Lung (tissue), 12 donors: ENCODE data around the gene COMMD8. TPM values are rescaled to one million over a fixed set of nuclear protein-coding genes. Genes with fewer than 3 reads are reported as not detected.
"Not testable (repeated sequence)": the region's sequence is repeated elsewhere in the genome, so short reads cannot be mapped to it uniquely, and the experiment has no call there.

Experiments used
- ATAC-seq: fragments of 200-7000 bp; cut with Tn5 transposase; one replicate; pipeline ENCODE4 v1.9.1; 2020; ENCODE audit warnings: moderate number of reproducible peaks; ENCODE audit not compliant: insufficient read depth, low FRiP score
- DNase-seq, 3 donors: peaks; one replicate each; pipeline ENCODE4 v3.0.0-alpha.2; 2013 to 2017
- H3K27ac ChIP-seq, 2 donors: one replicate each; pipeline ENCODE4 v1.5.1; 2013; ENCODE audit warnings: mild to moderate bottlenecking in 2 of 2, moderate library complexity in 2 of 2, control low read depth in 1 of 2, inconsistent platforms in 1 of 2, low read depth in 1 of 2, low read length in 1 of 2
- H3K27me3 ChIP-seq, 3 donors: one replicate each; pipeline ENCODE4 v1.5.1; 2013; ENCODE audit warnings: low read length in 2 of 3; ENCODE audit not compliant: control insufficient read depth in 3 of 3, insufficient read depth in 3 of 3
- H3K36me3 ChIP-seq, 4 donors: one replicate each; pipeline ENCODE4 v1.5.1; 2013; ENCODE audit warnings: low read length in 4 of 4, mild to moderate bottlenecking in 1 of 4, moderate library complexity in 1 of 4; ENCODE audit not compliant: control insufficient read depth in 4 of 4, insufficient read depth in 4 of 4
- H3K4me1 ChIP-seq, 5 donors: one replicate each; pipeline ENCODE4 v1.5.1; 2013; ENCODE audit warnings: low read length in 5 of 5, mild to moderate bottlenecking in 2 of 5, moderate library complexity in 1 of 5; ENCODE audit not compliant: control insufficient read depth in 5 of 5, insufficient read depth in 5 of 5
- H3K4me3 ChIP-seq: one replicate; pipeline ENCODE4 v1.5.1; 2013; ENCODE audit warnings: mild to moderate bottlenecking, control low read depth, moderate library complexity
- H3K9ac ChIP-seq, 2 donors: one replicate each; pipeline ENCODE4 v1.5.1; 2013; ENCODE audit warnings: low read length in 2 of 2, control low read depth in 1 of 2; ENCODE audit not compliant: insufficient read depth in 1 of 2
- H3K9me3 ChIP-seq, 4 donors: one replicate each; pipeline ENCODE4 v1.5.1; 2013; ENCODE audit warnings: low read length in 3 of 4, mild to moderate bottlenecking in 1 of 4, moderate library complexity in 1 of 4; ENCODE audit not compliant: control insufficient read depth in 4 of 4, insufficient read depth in 3 of 4
- CTCF ChIP-seq: IDR thresholded peaks from 2 replicates; pipeline ENCODE4 v1.5.1; 2012; ENCODE audit warnings: mild to moderate bottlenecking; ENCODE audit errors: control extremely low read depth, extremely low read depth
- WGBS, 2 donors: extraction: QIAGEN DNeasy Blood & Tissue Kit; methylation state at CpG; one replicate each; pipeline ENCODE4 v1.1.7; 2013; 5-methylcytosine and 5-hydroxymethylcytosine counted together
- polyA plus RNA-seq, 2 donors: library from polyadenylated mRNA; stranded (reverse); fragments of 200-250 nt; gene quantifications; one replicate each; pipeline ENCODE4 v1.2.1, GENCODE V29; 2013
- total RNA-seq, 2 donors: library from RNA; depleted of rRNA in 1 of 2; stranded (reverse); fragments of >200 nt in 1 of 2; gene quantifications; one replicate each; pipeline ENCODE4 v1.2.1, GENCODE V29; 2014 to 2021
- donor health status: control.
- donor health status: control.
- donor health status: Bipolar disorder and iron deficiency.
- donor health status: healthy.
- donor health status: DM: yes; HTN: yes; CAD: no.

The COMMD8 gene
- total and polyA plus RNA-seq, 4 donors, result 12.3 to 20.2 (median 14.8) TPM

- ATAC-seq (no peak), DNase-seq (no peak)
- Histone ChIP-seq H3K27me3 (no peaks in the 10 kb centered on the region), H3K4me3 (no peak overlapping the region), H3K9ac (no peak overlapping the region), H3K27ac (no peak overlapping the region), H3K9me3 (no peaks in the 10 kb centered on the region), H3K4me1 (peaks cover 0 to 16% (median 0%) of the 10 kb centered on the region in 5 donors), H3K36me3 (no peaks in the 10 kb centered on the region)
- TF ChIP-seq CTCF, result no peak
- WGBS, 2 donors, result 48 to 66% methylated on average over 3 of the region's 3 CpGs
These were observed 25.2 kb upstream of the COMMD8 start for GRCh38 chr4:47488706-47489105.

- H3K9me3 ChIP-seq, H3K36me3 ChIP-seq, DNase-seq, H3K27me3 ChIP-seq, H3K9ac ChIP-seq, H3K4me3 ChIP-seq, ATAC-seq, H3K27ac ChIP-seq: not testable (repeated sequence)
- peaks cover 0 to 11% (median 0%) of the 10 kb centered on the region in 5 donors for H3K4me1 ChIP-seq
- 96 to 97% methylated on average over 9 of the region's 9 CpGs for WGBS, 2 donors
These were observed 23.2 kb upstream of the COMMD8 start for GRCh38 chr4:47486727-47487126.

- peak overlapping the region; percentile 70 to 100 for H3K9ac ChIP-seq
- H3K27me3 ChIP-seq, result no peaks in the 10 kb centered on the region
- H3K27ac ChIP-seq, result peak overlapping the region in 1 of 2 donors; percentile 91
- no peaks in the 10 kb centered on the region for H3K9me3 ChIP-seq
- peak overlapping the region; percentile 39 for H3K4me3 ChIP-seq
- no peak for TF ChIP-seq CTCF
- 36 to 66% methylated on average over 5 of the region's 5 CpGs for WGBS, 2 donors
- ATAC-seq, result no peak
- H3K36me3 ChIP-seq, result no peaks in the 10 kb centered on the region
- DNase-seq, result peak in 2 of 3 donors; percentile 52 to 70
- H3K4me1 ChIP-seq, result peaks cover 0 to 11% (median 0%) of the 10 kb centered on the region in 5 donors
These were observed 22.8 kb upstream of the COMMD8 start for GRCh38 chr4:47486231-47486673.

- H3K4me3 ChIP-seq, result peak overlapping the region; percentile 39
- H3K27ac ChIP-seq, result peak overlapping the region; percentile 70 to 91
- WGBS, 2 donors, result 1% methylated on average over 14 of the region's 14 CpGs
- peaks cover 0 to 11% (median 0%) of the 10 kb centered on the region in 5 donors for H3K4me1 ChIP-seq
- no peaks in the 10 kb centered on the region for H3K27me3 ChIP-seq
- peak in 1 of 3 donors; percentile 49 for DNase-seq
- peak overlapping the region; percentile 70 to 100 for H3K9ac ChIP-seq
- TF ChIP-seq CTCF, result no peak
- no peak for ATAC-seq
- no peaks in the 10 kb centered on the region for H3K36me3 ChIP-seq
- no peaks in the 10 kb centered on the region for H3K9me3 ChIP-seq
These were observed 22.3 kb upstream of the COMMD8 start for GRCh38 chr4:47485768-47486167.
